ENCODE data around the gene AARS2. TPM values are rescaled to one million over a fixed set of nuclear protein-coding genes. Genes with fewer than 3 reads are reported as not detected.
A peak's percentile ranks its signal among the peaks of the same experiment; 100 is the strongest.

AARS2 gene
- total RNA-seq, 1 experiment from 2014 or later, result 21.7 TPM

GRCh38 chr6:44335631-44336030 is 22.5 kb upstream of the AARS2 start:
- no peak for DNase-seq
- Histone ChIP-seq H3K79me2 (ENCODE audit: insufficient read depth, low read length) (no peaks in the 10 kb centered on the region), H3K27ac (ENCODE audit: insufficient read length, low read depth, low read length) (no peak overlapping the region), H3K4me2 (ENCODE audit: insufficient read depth, insufficient read length, low read length) (no peak overlapping the region), H4K91ac (ENCODE audit: insufficient read length, low read depth, low read length) (no peak overlapping the region), H2BK5ac (ENCODE audit: insufficient read length, low read length) (no peak overlapping the region), H3K4me1 (ENCODE audit: insufficient read depth, low read length) (peaks cover 2% of the 10 kb centered on the region; the same call in 1 of the 2 replicates), H2BK20ac (ENCODE audit: low read depth, low read length, poor library complexity, severe bottlenecking) (no peak overlapping the region), H3K9ac (ENCODE audit: extremely low read depth, insufficient read length, low read length) (no peak overlapping the region), H4K8ac (replicated peaks; ENCODE audit: insufficient read length, low read depth, low read length) (no peak overlapping the region), H3K18ac (ENCODE audit: insufficient read length, low read depth, low read length) (no peak overlapping the region), H2BK15ac (ENCODE audit: low read depth, low read length) (no peak overlapping the region), H3K56ac (ENCODE audit: insufficient read length, low read depth, low read length) (no peak overlapping the region), H2BK120ac (ENCODE audit: low read depth, low read length, poor library complexity, severe bottlenecking) (no peak overlapping the region), H3K23me2 (ENCODE audit: insufficient read length, low read depth, low read length, poor library complexity, severe bottlenecking) (no peaks in the 10 kb centered on the region), H3T11ph (ENCODE audit: low read length) (no peak overlapping the region), H3K9me3 (ENCODE audit: control insufficient read depth, low read depth, low read length) (no peaks in the 10 kb centered on the region), H4K20me1 (ENCODE audit: control insufficient read depth, insufficient read depth, insufficient read length) (no peaks in the 10 kb centered on the region), H3K14ac (ENCODE audit: insufficient read depth, low read length) (no peak overlapping the region), H3K4ac (ENCODE audit: low read depth, low read length) (no peak overlapping the region), H3K23ac (ENCODE audit: insufficient read length, low read depth, low read length) (no peak overlapping the region), H2AK5ac (ENCODE audit: insufficient read length, low read length) (no peak overlapping the region), H3K27me3 (ENCODE audit: insufficient read depth, low read length) (no peaks in the 10 kb centered on the region), H2AFZ (ENCODE audit: low read length) (no peak overlapping the region), H2BK12ac (ENCODE audit: insufficient read length, low read depth, low read length) (no peak overlapping the region), H3K79me1 (ENCODE audit: insufficient read depth, low read depth, low read length, poor library complexity, severe bottlenecking) (no peaks in the 10 kb centered on the region), H4K5ac (ENCODE audit: insufficient read length, low read depth, low read length) (no peak overlapping the region)
- H3K36me3 Mint-ChIP-seq (ENCODE audit: insufficient read depth in 1 of 3, low read depth in 3 of 3), result no peaks in the 10 kb centered on the region
- H3K4me1 Mint-ChIP-seq, result peaks cover 33 to 35% of the 10 kb centered on the region in 2 experiments
- H3K9me3 Mint-ChIP-seq, result no peaks in the 10 kb centered on the region; a peak in 2 of 5 replicates
- peak overlapping the region in 1 of 3 experiments; percentile 60; a peak in 3 of 7 replicates for H3K27ac Mint-ChIP-seq
- WGBS (ENCODE audit: extremely low coverage, insufficient read length, low lambda C conversion rate), result no CpG with 5 or more reads among the region's 1 CpG
- peaks cover 2% of the 10 kb centered on the region; the same call in 1 of the 2 replicates for H3K27me3 Mint-ChIP-seq (ENCODE audit: low read depth)
- TF ChIP-seq, protein P1, sequence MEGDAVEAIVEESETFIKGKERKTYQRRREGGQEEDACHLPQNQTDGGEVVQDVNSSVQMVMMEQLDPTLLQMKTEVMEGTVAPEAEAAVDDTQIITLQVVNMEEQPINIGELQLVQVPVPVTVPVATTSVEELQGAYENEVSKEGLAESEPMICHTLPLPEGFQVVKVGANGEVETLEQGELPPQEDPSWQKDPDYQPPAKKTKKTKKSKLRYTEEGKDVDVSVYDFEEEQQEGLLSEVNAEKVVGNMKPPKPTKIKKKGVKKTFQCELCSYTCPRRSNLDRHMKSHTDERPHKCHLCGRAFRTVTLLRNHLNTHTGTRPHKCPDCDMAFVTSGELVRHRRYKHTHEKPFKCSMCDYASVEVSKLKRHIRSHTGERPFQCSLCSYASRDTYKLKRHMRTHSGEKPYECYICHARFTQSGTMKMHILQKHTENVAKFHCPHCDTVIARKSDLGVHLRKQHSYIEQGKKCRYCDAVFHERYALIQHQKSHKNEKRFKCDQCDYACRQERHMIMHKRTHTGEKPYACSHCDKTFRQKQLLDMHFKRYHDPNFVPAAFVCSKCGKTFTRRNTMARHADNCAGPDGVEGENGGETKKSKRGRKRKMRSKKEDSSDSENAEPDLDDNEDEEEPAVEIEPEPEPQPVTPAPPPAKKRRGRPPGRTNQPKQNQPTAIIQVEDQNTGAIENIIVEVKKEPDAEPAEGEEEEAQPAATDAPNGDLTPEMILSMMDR (conservative IDR thresholded peaks at IDR 0.05), result no peak
- H3K4me3 Mint-ChIP-seq, result no peak overlapping the region

Data from H9 (cell line).